ENCODE measurements around the gene MCEMP1.

The MCEMP1 gene

GRCh38 chr19:7637374-7638256 is 39.3 kb upstream of the MCEMP1 start:
- peak; percentile 80 for DNase-seq (ENCODE audit: low read depth)
- no peak for TF ChIP-seq CTCF (IDR thresholded peaks at IDR 0.05; ENCODE audit: low read depth, low read length)
- TF ChIP-seq MYC (IDR thresholded peaks at IDR 0.05; ENCODE audit: low read depth, low read length) = peak; percentile 60; the same call in 1 of the 2 replicates
- no peak for TF ChIP-seq POLR2A (IDR thresholded peaks at IDR 0.05; ENCODE audit: extremely low read depth, insufficient read length)
- TF ChIP-seq MAX (IDR thresholded peaks at IDR 0.05; ENCODE audit: low read depth, low read length) = no peak
- peak overlapping the region; percentile 83 for H3K4me3 ChIP-seq (ENCODE audit: low read depth, low read length)

- no peak for TF ChIP-seq CTCF (IDR thresholded peaks at IDR 0.05; ENCODE audit: low read depth, low read length)
- no peak overlapping the region for H3K4me3 ChIP-seq (ENCODE audit: low read depth, low read length)
Observed at GRCh38 chr19:7638802-7639465, 38.0 kb upstream of the MCEMP1 start.

GRCh38 chr19:7639863-7640348 is 37.0 kb upstream of the MCEMP1 start:
- TF ChIP-seq MAX (IDR thresholded peaks at IDR 0.05; ENCODE audit: low read depth, low read length) (0 out of 2 replicates have a peak, but pooled peaks have one; percentile 38), MYC (IDR thresholded peaks at IDR 0.05; ENCODE audit: low read depth, low read length) (no peak)
- no peak for DNase-seq (ENCODE audit: low read depth)
- no peak overlapping the region for H3K4me3 ChIP-seq (ENCODE audit: low read depth, low read length)

More at GRCh38 chr19:7638802-7639465, 38.0 kb upstream of the MCEMP1 start:
- no peak for DNase-seq (ENCODE audit: low read depth)

GRCh38 chr19:7640803-7641202 is 36.1 kb upstream of the MCEMP1 start:
- DNase-seq (ENCODE audit: low read depth) = no peak
- no peak for TF ChIP-seq POLR2A (IDR thresholded peaks at IDR 0.05; ENCODE audit: extremely low read depth, insufficient read length)
- no peak for TF ChIP-seq CTCF (IDR thresholded peaks at IDR 0.05; ENCODE audit: low read depth, low read length)
- TF ChIP-seq MAX (IDR thresholded peaks at IDR 0.05; ENCODE audit: low read depth, low read length) = no peak
- no peak for TF ChIP-seq MYC (IDR thresholded peaks at IDR 0.05; ENCODE audit: low read depth, low read length)

GRCh38 chr19:7641290-7642276 is 35.3 kb upstream of the MCEMP1 start:
- no peak overlapping the region for H3K4me3 ChIP-seq (ENCODE audit: low read depth, low read length)
- no peak for DNase-seq (ENCODE audit: low read depth)
- TF ChIP-seq MYC (IDR thresholded peaks at IDR 0.05; ENCODE audit: low read depth, low read length) (no peak), CTCF (IDR thresholded peaks at IDR 0.05; ENCODE audit: low read depth, low read length) (peak; percentile 22)

More at GRCh38 chr19:7640803-7641202, 36.1 kb upstream of the MCEMP1 start:
- no peak overlapping the region for H3K4me3 ChIP-seq (ENCODE audit: low read depth, low read length)

All from NB4 (cell line).